HepG2 (cell line): ENCODE measurements around the gene S100A16. TPM values are rescaled to one million over a fixed set of nuclear protein-coding genes. Genes with fewer than 3 reads are reported as not detected.

Source experiments
- AHDC1 ChIP-seq: sonication (generic); formaldehyde crosslinking; IDR thresholded peaks from 2 replicates; pipeline ENCODE4 v1.5.1; 2020; ENCODE audit warnings: mild to moderate bottlenecking, missing genetic modification reagents, borderline replicate concordance
- CBFB ChIP-seq: sonication (generic); formaldehyde crosslinking; IDR thresholded peaks from 2 replicates; pipeline ENCODE4 v1.4.0; 2020; ENCODE audit warnings: missing genetic modification reagents
- CREBL2 ChIP-seq: sonication (generic); formaldehyde crosslinking; IDR thresholded peaks from 2 replicates; pipeline ENCODE4 v1.8.1; 2023; ENCODE audit warnings: missing genetic modification reagents, mild to moderate bottlenecking, borderline replicate concordance
- EP300 ChIP-seq, 3 experiments: sonication (generic) in 1 of 3; formaldehyde crosslinking in 1 of 3; IDR thresholded peaks; 2 replicates each; pipeline versions ENCODE4 v1.5.1 to v1.6.1; 2011 to 2020; ENCODE audit warnings: low read depth in 2 of 3, low read length in 2 of 3, borderline replicate concordance in 1 of 3, improper control_type of control experiment in 1 of 3, mild to moderate bottlenecking in 1 of 3, missing genetic modification reagents in 1 of 3, moderate library complexity in 1 of 3
- FOXA1 ChIP-seq, 2 experiments: fragments of 450-650 bp in 1 of 2; sonication (generic) in 1 of 2; formaldehyde crosslinking in 1 of 2; IDR thresholded peaks; 2 replicates each; pipeline versions ENCODE4 v1.4.0 to v1.6.1; 2016 to 2020; ENCODE audit warnings: missing genetic modification reagents in 1 of 2
- HDAC1 ChIP-seq: sonication (generic); formaldehyde crosslinking; IDR thresholded peaks from 2 replicates; pipeline ENCODE4 v1.5.1; 2020; ENCODE audit warnings: mild to moderate bottlenecking, missing genetic modification reagents
- HNF4A ChIP-seq: sonication (generic); formaldehyde crosslinking; IDR thresholded peaks from 2 replicates; pipeline ENCODE4 v1.4.0; 2020; ENCODE audit warnings: missing genetic modification reagents
- HOXA9 ChIP-seq: sonication (generic); formaldehyde crosslinking; IDR thresholded peaks from 2 replicates; pipeline ENCODE4 v1.8.1; 2022; ENCODE audit warnings: missing genetic modification reagents, mild to moderate bottlenecking, moderate library complexity, borderline replicate concordance
- PLRG1 ChIP-seq: fragments of 450-650 bp; conservative IDR thresholded peaks from 2 replicates; pipeline ENCODE4 v1.6.1; 2016
- RARG ChIP-seq: sonication (generic); formaldehyde crosslinking; IDR thresholded peaks from 2 replicates; pipeline ENCODE4 v1.4.0; 2020; ENCODE audit warnings: low read depth, mild to moderate bottlenecking, missing genetic modification reagents
- SOX6 ChIP-seq, 2 experiments: fragments of 450-650 bp in 1 of 2; sonication (generic) in 1 of 2; formaldehyde crosslinking in 1 of 2; IDR thresholded peaks; 2 replicates each; pipeline versions ENCODE4 v1.4.0 to v1.6.1; 2017 to 2020; ENCODE audit warnings: antibody characterized with exemption in 1 of 2, mild to moderate bottlenecking in 1 of 2, missing genetic modification reagents in 1 of 2
- SP2 ChIP-seq: sonication (generic); formaldehyde crosslinking; IDR thresholded peaks from 2 replicates; pipeline ENCODE4 v1.5.1; 2020; ENCODE audit warnings: mild to moderate bottlenecking, missing genetic modification reagents
- ZBED4 ChIP-seq: sonication (generic); formaldehyde crosslinking; IDR thresholded peaks from 2 replicates; pipeline ENCODE4 v1.4.0; 2020; ENCODE audit warnings: missing genetic modification reagents, borderline replicate concordance
- ZNF207 ChIP-seq: fragments of 450-650 bp; IDR thresholded peaks from 2 replicates; pipeline ENCODE4 v1.6.1; 2016; ENCODE audit warnings: antibody characterized with exemption, borderline replicate concordance
- ZNF24 ChIP-seq: fragments of 450-650 bp; IDR thresholded peaks from 2 replicates; pipeline ENCODE4 v1.6.1; 2017; ENCODE audit warnings: antibody characterized with exemption, mild to moderate bottlenecking
- ZNF329 ChIP-seq: sonication (generic); formaldehyde crosslinking; IDR thresholded peaks from 2 replicates; pipeline ENCODE4 v1.9.0; 2021; ENCODE audit warnings: low read depth, mild to moderate bottlenecking, missing genetic modification reagents
- ZNF557 ChIP-seq: sonication (generic); formaldehyde crosslinking; IDR thresholded peaks from 2 replicates; pipeline ENCODE4 v1.4.0; 2020; ENCODE audit warnings: missing genetic modification reagents
- ZNF768 ChIP-seq: sonication (generic); formaldehyde crosslinking; IDR thresholded peaks from 2 replicates; pipeline ENCODE4 v1.4.0; 2020; ENCODE audit warnings: missing genetic modification reagents
- polyA plus RNA-seq, 8 experiments: library from polyadenylated mRNA; depleted of rRNA in 3 of 8; stranded (reverse) in 7 of 8; unstranded in 1 of 8; fragments of >200 nt; fragmentation: Illumina TruSeq in 4 of 8; extraction: Trizol in 4 of 8; gene quantifications; 2 replicates each; pipeline versions ENCODE4 v1.2.1 to v1.2.3, GENCODE V29; 2011 to 2016; ENCODE audit warnings: low read depth in 4 of 8, missing spikeins in 1 of 8, mixed read lengths in 1 of 8; ENCODE audit not compliant: insufficient read depth in 1 of 8
- total RNA-seq, 5 experiments: library from RNA; depleted of rRNA; stranded (reverse); fragments of >200 nt; fragmentation: Illumina TruSeq; extraction: Trizol; gene quantifications; 2 replicates each; pipeline ENCODE4 v1.2.3, GENCODE V29; 2016; ENCODE audit warnings: low read depth in 1 of 5

S100A16 gene
- total and polyA plus RNA-seq, 2 of the 13 experiments (the other 11 are each of a cell fraction or from before 2014, with no cell fraction given), result 46.0 to 195 TPM

- TF ChIP-seq AHDC1 (peak; percentile 28; the same call in 1 of the 2 replicates), ZNF24 (no peak), ZNF329 (no peak), SOX6 (IDR thresholded peaks at IDR 0.05) (no peak), SOX6 (CRISPR knock-in tag; IDR thresholded peaks at IDR 0.05) (peak; percentile 33; the same call in 1 of the 2 replicates), HOXA9 (no peak), HNF4A (CRISPR knock-in tag) (peak; percentile 91), PLRG1 (no peak), FOXA1 (IDR thresholded peaks at IDR 0.05) (no peak), FOXA1 (CRISPR knock-in tag; IDR thresholded peaks at IDR 0.05) (0 out of 2 replicates have a peak, but pooled peaks have one; percentile 26), CREBL2 (CRISPR knock-in tag) (no peak), ZNF207 (no peak), ZNF768 (CRISPR knock-in tag) (no peak), RARG (CRISPR knock-in tag) (no peak), CBFB (CRISPR knock-in tag) (no peak), ZNF557 (CRISPR knock-in tag) (no peak), SP2 (no peak), EP300 (IDR thresholded peaks at IDR 0.05; ENCODE audit: low read depth in 2 of 2, low read length in 2 of 2) (peak in 1 of 2 experiments; percentile 48; a peak in 1 of 4 replicates), EP300 (CRISPR knock-in tag; IDR thresholded peaks at IDR 0.05; ENCODE audit: borderline replicate concordance) (no peak), ZBED4 (CRISPR knock-in tag) (no peak), HDAC1 (CRISPR knock-in tag) (0 out of 2 replicates have a peak, but pooled peaks have one; percentile 25)
Observed at GRCh38 chr1:153631047-153632022, 18.4 kb upstream of the S100A16 start (continued).
